ENCODE data around the gene VCX3A.
"Not testable (repeated sequence)": the region's sequence is repeated elsewhere in the genome, so short reads cannot be mapped to it uniquely, and the experiment has no call there.

VCX3A gene

GRCh38 chrX:6535018-6535417, at the start of gene VCX3A:
Gene VCX3A, minus strand, starts transcription at chrX:6535118. Its CDS starts 621 bp downstream, at chrX:6534497.
- DNase-seq (ENCODE audit: low spot score): not testable (repeated sequence)

- no peak for DNase-seq (ENCODE audit: low spot score)
These were observed 39.8 kb upstream of the VCX3A start for GRCh38 chrX:6574762-6575161.

- no peak for DNase-seq (ENCODE audit: low spot score)
These were observed 33.1 kb upstream of the VCX3A start for GRCh38 chrX:6568031-6568430.

- no peak for DNase-seq (ENCODE audit: low spot score)
These were observed 24.1 kb upstream of the VCX3A start for GRCh38 chrX:6558979-6559378.

- DNase-seq (ENCODE audit: low spot score): no peak
These were observed 22.8 kb upstream of the VCX3A start for GRCh38 chrX:6557690-6558089.

- no peak for DNase-seq (ENCODE audit: low spot score)
These were observed 16.1 kb upstream of the VCX3A start for GRCh38 chrX:6550999-6551398.

- no peak for DNase-seq (ENCODE audit: low spot score)
These were observed 10.8 kb upstream of the VCX3A start for GRCh38 chrX:6545712-6546111.

GRCh38 chrX:6526564-6527136, 8.3 kb downstream of the VCX3A start:
- DNase-seq (ENCODE audit: low spot score): no peak

- no peak for DNase-seq (ENCODE audit: low spot score)
These were observed 17.5 kb downstream of the VCX3A start for GRCh38 chrX:6517376-6517775.

GRCh38 chrX:6506444-6506843, 28.5 kb downstream of the VCX3A start:
- no peak for DNase-seq (ENCODE audit: low spot score)

GRCh38 chrX:6505960-6506359, 29.0 kb downstream of the VCX3A start:
- no peak for DNase-seq (ENCODE audit: low spot score)

- no peak for DNase-seq (ENCODE audit: low spot score)
These were observed 34.2 kb downstream of the VCX3A start for GRCh38 chrX:6500719-6501118.

GRCh38 chrX:6498324-6498723, 36.6 kb downstream of the VCX3A start:
- DNase-seq (ENCODE audit: low spot score): no peak

Measured in GM03348 (cell line).